WTC11 (cell line): Measurements from ENCODE around the gene CAND2. TPM values are rescaled to one million over a fixed set of nuclear protein-coding genes. Genes with fewer than 3 reads are reported as not detected.

ENCODE experiments used
- ATAC-seq: fragments of 200-7000 bp; cut with Tn5 transposase; 2 replicates; pipeline ENCODE4 v1.10.0; 2021; ENCODE audit warnings: mild to moderate bottlenecking, moderate library complexity
- CTCF ChIA-PET: fragments of 300-600 bp; sonication (Branson Sonifier 250); formaldehyde crosslinking; loops from one replicate; lab custom pipeline; 2021; ENCODE audit warnings: antibody characterized with exemption; lab: Charles Lee
- POLR2A ChIA-PET: fragments of 350-600 bp; sonication (Branson Sonifier 250); formaldehyde crosslinking; loops from one replicate; lab custom pipeline; 2021; ENCODE audit warnings: antibody characterized with exemption; lab: Charles Lee
- DNase-seq: peaks from one replicate; pipeline ENCODE4 v3.0.0; 2021; ENCODE audit warnings: low spot score
- H3K27ac Mint-ChIP-seq: 2 replicates; pipeline ENCODE4 v1.8.0; 2021; ENCODE audit warnings: mixed read lengths
- H3K27me3 Mint-ChIP-seq: 2 replicates; pipeline ENCODE4 v1.8.0; 2021; ENCODE audit warnings: low read depth, mild to moderate bottlenecking, moderate library complexity, mixed read lengths
- H3K36me3 Mint-ChIP-seq: 2 replicates; pipeline ENCODE4 v1.8.0; 2021; ENCODE audit warnings: mixed read lengths
- H3K4me1 Mint-ChIP-seq: 2 replicates; pipeline ENCODE4 v1.8.0; 2022; ENCODE audit warnings: mixed read lengths
- H3K4me3 Mint-ChIP-seq: 2 replicates; pipeline ENCODE4 v1.8.0; 2021; ENCODE audit warnings: mild to moderate bottlenecking, moderate library complexity, mixed read lengths
- H3K9me3 Mint-ChIP-seq: 2 replicates; pipeline ENCODE4 v1.8.0; 2021; ENCODE audit warnings: mixed read lengths
- ARID4B ChIP-seq: sonication (generic); formaldehyde crosslinking; IDR thresholded peaks from 2 replicates; pipeline ENCODE4 v1.8.0; 2023; ENCODE audit warnings: missing genetic modification reagents, mild to moderate bottlenecking, borderline replicate concordance
- ERG ChIP-seq: fragments of 250-450 bp; sonication (Bioruptor Pico); IDR thresholded peaks from 2 replicates; pipeline ENCODE4 v1.8.0; 2021; ENCODE audit warnings: mild to moderate bottlenecking
- ESRRA ChIP-seq: sonication (generic); formaldehyde crosslinking; IDR thresholded peaks from 2 replicates; pipeline ENCODE4 v1.8.1; 2022; ENCODE audit warnings: mild to moderate bottlenecking, missing genetic modification reagents, borderline replicate concordance
- HMGXB4 ChIP-seq: sonication (generic); formaldehyde crosslinking; IDR thresholded peaks from 2 replicates; pipeline ENCODE4 v1.8.1; 2023; ENCODE audit warnings: mild to moderate bottlenecking, moderate library complexity, missing genetic modification reagents
- MAX ChIP-seq: sonication (generic); formaldehyde crosslinking; IDR thresholded peaks from 2 replicates; pipeline ENCODE4 v1.8.0; 2022; ENCODE audit warnings: mild to moderate bottlenecking, missing genetic modification reagents
- NFATC4 ChIP-seq: fragments of 250-450 bp; sonication (Bioruptor Pico); IDR thresholded peaks from 2 replicates; pipeline ENCODE4 v1.9.0; 2021; ENCODE audit warnings: mild to moderate bottlenecking
- RELA ChIP-seq: sonication (generic); formaldehyde crosslinking; IDR thresholded peaks from 2 replicates; pipeline ENCODE4 v1.8.1; 2022; ENCODE audit warnings: missing genetic modification reagents, mild to moderate bottlenecking, borderline replicate concordance
- SP1 ChIP-seq: sonication (generic); formaldehyde crosslinking; conservative IDR thresholded peaks from 2 replicates; pipeline ENCODE4 v1.8.1; 2022; ENCODE audit warnings: missing genetic modification reagents
- ZBTB21 ChIP-seq: sonication (generic); formaldehyde crosslinking; IDR thresholded peaks from 2 replicates; pipeline ENCODE4 v1.8.1; 2023; ENCODE audit warnings: mild to moderate bottlenecking, missing genetic modification reagents, borderline replicate concordance
- ZBTB43 ChIP-seq: sonication (generic); formaldehyde crosslinking; IDR thresholded peaks from 2 replicates; pipeline ENCODE4 v1.8.1; 2023; ENCODE audit warnings: mild to moderate bottlenecking, missing genetic modification reagents
- ZNF121 ChIP-seq: sonication (generic); formaldehyde crosslinking; IDR thresholded peaks from 2 replicates; pipeline ENCODE4 v1.8.0; 2023; ENCODE audit warnings: missing genetic modification reagents
- ZNF138 ChIP-seq: sonication (generic); formaldehyde crosslinking; conservative IDR thresholded peaks from 2 replicates; pipeline ENCODE4 v1.8.1; 2022; ENCODE audit warnings: mild to moderate bottlenecking, moderate library complexity, missing genetic modification reagents
- total RNA-seq: library from RNA; stranded (reverse); gene quantifications from 3 replicates; pipeline ENCODE4 v1.2.3, GENCODE V29; 2021

Gene CAND2
- total RNA-seq, 1 experiment from 2014 or later = 15.4 TPM

GRCh38 chr3:12875857-12876836 lies 79.7 kb downstream of the CAND2 start:
- peak overlapping the region; percentile 74 for H3K4me3 Mint-ChIP-seq
- ATAC-seq = peak; percentile 95
- no peaks in the 10 kb centered on the region for H3K9me3 Mint-ChIP-seq
- CTCF ChIA-PET = interaction anchor here (0.9 to 7.2 kb wide), 10 partner anchors 9 to 119 kb away, joined by 3 to 57 read pairs (median 8); partner anchors contain the start of gene RPL32
- no peaks in the 10 kb centered on the region for H3K36me3 Mint-ChIP-seq
- DNase-seq = peak; percentile 87
- POLR2A ChIA-PET = no interaction called here
- H3K27me3 Mint-ChIP-seq = peaks cover 51% of the 10 kb centered on the region
- TF ChIP-seq MAX (peak; percentile 57; the same call in 1 of the 2 replicates), ZNF121 (CRISPR knock-in tag) (0 out of 2 replicates have a peak, but pooled peaks have one; percentile 32), ZNF138 (CRISPR knock-in tag) (no peak), HMGXB4 (CRISPR knock-in tag) (peak; percentile 83; the same call in 1 of the 2 replicates), ESRRA (CRISPR knock-in tag) (no peak), RELA (no peak), ZBTB21 (CRISPR knock-in tag) (no peak), SP1 (CRISPR knock-in tag) (peak; percentile 68), ARID4B (CRISPR knock-in tag) (peak; percentile 67; the same call in 1 of the 2 replicates)
- H3K27ac Mint-ChIP-seq = no peak overlapping the region
- peaks cover 6% of the 10 kb centered on the region for H3K4me1 Mint-ChIP-seq

- POLR2A ChIA-PET = no interaction called here
- Mint-ChIP-seq H3K27me3 (peaks cover 46% of the 10 kb centered on the region), H3K27ac (no peak overlapping the region), H3K9me3 (no peaks in the 10 kb centered on the region), H3K4me3 (no peak overlapping the region), H3K4me1 (peaks cover 6% of the 10 kb centered on the region), H3K36me3 (no peaks in the 10 kb centered on the region)
- CTCF ChIA-PET = interaction anchor here (1.2 to 7.2 kb wide), 8 partner anchors 8 to 118 kb away, joined by 3 to 57 read pairs (median 10); partner anchors contain the start of gene RPL32
- ATAC-seq (no peak), DNase-seq (no peak)
- TF ChIP-seq ZBTB43 (CRISPR knock-in tag) (no peak), ERG (CRISPR knock-in tag) (no peak), ZNF138 (CRISPR knock-in tag) (no peak), NFATC4 (CRISPR knock-in tag) (no peak)
Measured at GRCh38 chr3:12877040-12877439, 80.6 kb downstream of the CAND2 start.
